Tibial nerve (tissue), 3 donors: ENCODE data around the gene FRAS1.
"Not testable (repeated sequence)": the region's sequence is repeated elsewhere in the genome, so short reads cannot be mapped to it uniquely, and the experiment has no call there.

Experiments
- CTCF ChIP-seq, 5 experiments: fragments of 200-600 bp in 3 of 5; fragments of 450-650 bp in 2 of 5; sonication (generic) in 3 of 5; IDR thresholded peaks; one replicate each; pipeline ENCODE4 v1.5.1; 2016 to 2019; ENCODE audit warnings: antibody characterized with exemption in 5 of 5, mild to moderate bottlenecking in 3 of 5, moderate library complexity in 2 of 5
- POLR2A ChIP-seq, 2 donors: fragments of 450-650 bp; IDR thresholded peaks; one replicate each; pipeline ENCODE4 v1.6.1; 2017; ENCODE audit warnings: antibody characterized with exemption in 2 of 2, mild to moderate bottlenecking in 2 of 2, moderate library complexity in 2 of 2

- not testable (repeated sequence) for TF ChIP-seq CTCF, POLR2A (IDR thresholded peaks at IDR 0.05)
These were observed 124.6 kb downstream of the FRAS1 start for GRCh38 chr4:78181681-78182234.
